ENCODE data around the gene LDHD. TPM values are rescaled to one million over a fixed set of nuclear protein-coding genes. Genes with fewer than 3 reads are reported as not detected.

Gene LDHD
- total RNA-seq, 6 donors from 2014 or later, result 7.8 to 35.6 (median 16.8) TPM

DNA sequence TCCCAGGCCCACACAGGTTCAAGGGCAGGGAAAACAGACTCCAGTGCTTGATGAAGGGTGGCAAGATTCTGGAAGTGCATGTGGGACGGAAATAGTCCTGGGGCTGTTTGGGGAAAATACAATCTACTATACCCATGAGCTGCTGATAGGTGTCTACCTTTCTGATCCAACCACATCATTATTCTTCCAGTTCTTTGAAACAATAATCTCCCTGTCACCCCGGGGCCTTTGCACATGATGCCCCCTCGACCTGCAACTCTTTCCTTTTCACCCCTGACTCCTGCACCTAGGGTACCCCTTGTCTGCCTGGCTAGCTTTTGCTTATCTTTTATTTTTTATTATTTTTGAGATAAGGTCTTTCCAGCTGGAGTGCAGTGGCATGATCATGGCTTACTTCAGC lies 45.0 kb downstream of the LDHD start:
- Histone ChIP-seq H3K4me3 (no peak overlapping the region), H3K9me3 (no peaks in the 10 kb centered on the region), H3K27ac (peak overlapping the region in 1 of 4 donors; percentile 11), H3K36me3 (no peaks in the 10 kb centered on the region), H3K27me3 (no peaks in the 10 kb centered on the region), H3K4me1 (peaks cover 26 to 56% (median 34%) of the 10 kb centered on the region in 4 donors)
- no peak for TF ChIP-seq EP300 (IDR thresholded peaks at IDR 0.05)
- TF ChIP-seq POLR2AphosphoS5 (IDR thresholded peaks at IDR 0.05), result no peak
- TF ChIP-seq, protein P1, sequence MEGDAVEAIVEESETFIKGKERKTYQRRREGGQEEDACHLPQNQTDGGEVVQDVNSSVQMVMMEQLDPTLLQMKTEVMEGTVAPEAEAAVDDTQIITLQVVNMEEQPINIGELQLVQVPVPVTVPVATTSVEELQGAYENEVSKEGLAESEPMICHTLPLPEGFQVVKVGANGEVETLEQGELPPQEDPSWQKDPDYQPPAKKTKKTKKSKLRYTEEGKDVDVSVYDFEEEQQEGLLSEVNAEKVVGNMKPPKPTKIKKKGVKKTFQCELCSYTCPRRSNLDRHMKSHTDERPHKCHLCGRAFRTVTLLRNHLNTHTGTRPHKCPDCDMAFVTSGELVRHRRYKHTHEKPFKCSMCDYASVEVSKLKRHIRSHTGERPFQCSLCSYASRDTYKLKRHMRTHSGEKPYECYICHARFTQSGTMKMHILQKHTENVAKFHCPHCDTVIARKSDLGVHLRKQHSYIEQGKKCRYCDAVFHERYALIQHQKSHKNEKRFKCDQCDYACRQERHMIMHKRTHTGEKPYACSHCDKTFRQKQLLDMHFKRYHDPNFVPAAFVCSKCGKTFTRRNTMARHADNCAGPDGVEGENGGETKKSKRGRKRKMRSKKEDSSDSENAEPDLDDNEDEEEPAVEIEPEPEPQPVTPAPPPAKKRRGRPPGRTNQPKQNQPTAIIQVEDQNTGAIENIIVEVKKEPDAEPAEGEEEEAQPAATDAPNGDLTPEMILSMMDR (IDR thresholded peaks at IDR 0.05), result no peak
- no peak for TF ChIP-seq POLR2A (IDR thresholded peaks at IDR 0.05)
- 97 to 98% methylated on average over 3 of the region's 3 CpGs for WGBS, 2 donors
- ATAC-seq (ENCODE audit: low FRiP score in 2 of 2), result no peak
- no peak for DNase-seq

DNA sequence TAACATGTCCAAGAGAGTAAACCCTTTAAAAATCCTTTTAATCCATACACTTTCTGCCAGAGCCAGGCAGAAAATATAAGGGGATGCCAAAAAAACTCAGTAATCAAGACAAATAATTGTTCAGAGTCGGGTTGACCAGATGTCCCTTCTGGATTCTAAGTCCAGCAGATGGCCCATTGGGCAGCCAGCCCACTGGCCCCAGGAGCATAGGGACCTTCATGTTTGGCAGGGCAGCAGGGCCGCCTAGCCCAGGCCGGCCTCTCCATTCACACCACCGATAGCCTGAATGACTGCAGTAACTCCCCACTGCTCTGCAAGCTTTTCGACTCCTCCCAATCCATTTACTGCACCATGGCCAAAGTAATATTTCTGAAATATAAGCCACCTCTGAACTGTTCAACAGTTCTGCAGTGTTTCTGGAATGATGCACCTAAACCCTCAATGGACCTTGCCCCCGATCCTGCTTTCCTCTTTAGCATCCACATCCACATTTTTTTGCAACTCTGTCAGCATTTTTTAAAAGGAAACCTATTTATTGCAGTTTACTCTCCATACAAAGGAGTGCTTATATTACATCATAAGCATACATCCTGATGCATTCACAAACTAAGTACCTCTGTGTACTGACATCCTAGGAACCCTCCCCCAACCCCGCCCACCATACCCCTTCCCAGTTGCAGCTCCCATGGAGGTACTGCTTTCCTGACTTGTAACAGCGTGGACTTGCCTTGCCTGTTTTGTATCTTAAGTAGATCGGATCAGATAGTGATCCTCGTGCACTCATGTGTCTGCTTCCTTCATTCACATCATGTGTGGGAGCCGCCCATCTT lies 46.4 kb downstream of the LDHD start:
- WGBS, 2 donors, result 72 to 80% methylated on average over 11 of the region's 11 CpGs
- Histone ChIP-seq H3K9me3 (no peaks in the 10 kb centered on the region), H3K27ac (no peak overlapping the region), H3K4me3 (no peak overlapping the region), H3K27me3 (no peaks in the 10 kb centered on the region), H3K36me3 (no peaks in the 10 kb centered on the region), H3K4me1 (peaks cover 18 to 52% (median 32%) of the 10 kb centered on the region in 4 donors)
- TF ChIP-seq, protein P1 (IDR thresholded peaks at IDR 0.05), result no peak
- TF ChIP-seq POLR2A (IDR thresholded peaks at IDR 0.05) (no peak), POLR2AphosphoS5 (IDR thresholded peaks at IDR 0.05) (no peak), EP300 (IDR thresholded peaks at IDR 0.05) (no peak)
- DNase-seq, result peak in 1 of 2 donors; percentile 49
- ATAC-seq (ENCODE audit: low FRiP score in 2 of 2), result no peak

- no peaks in the 10 kb centered on the region for H3K27me3 ChIP-seq
- ATAC-seq (ENCODE audit: low FRiP score in 2 of 2), result no peak
- no peak overlapping the region for H3K27ac ChIP-seq
- TF ChIP-seq, protein P1 (IDR thresholded peaks at IDR 0.05), result no peak
- TF ChIP-seq POLR2A (IDR thresholded peaks at IDR 0.05), result no peak
- no peak for TF ChIP-seq POLR2AphosphoS5 (IDR thresholded peaks at IDR 0.05)
- no peak for TF ChIP-seq EP300 (IDR thresholded peaks at IDR 0.05)
- no peaks in the 10 kb centered on the region for H3K36me3 ChIP-seq
- no peak for DNase-seq
- H3K9me3 ChIP-seq, result no peaks in the 10 kb centered on the region
- H3K4me3 ChIP-seq, result no peak overlapping the region
- H3K4me1 ChIP-seq, result peaks cover 21 to 52% (median 41%) of the 10 kb centered on the region in 4 donors
- 74 to 84% methylated on average over 10 of the region's 10 CpGs for WGBS, 2 donors
These were observed 48.2 kb downstream of the LDHD start for GRCh38 chr16:75068085-75069031.

DNA sequence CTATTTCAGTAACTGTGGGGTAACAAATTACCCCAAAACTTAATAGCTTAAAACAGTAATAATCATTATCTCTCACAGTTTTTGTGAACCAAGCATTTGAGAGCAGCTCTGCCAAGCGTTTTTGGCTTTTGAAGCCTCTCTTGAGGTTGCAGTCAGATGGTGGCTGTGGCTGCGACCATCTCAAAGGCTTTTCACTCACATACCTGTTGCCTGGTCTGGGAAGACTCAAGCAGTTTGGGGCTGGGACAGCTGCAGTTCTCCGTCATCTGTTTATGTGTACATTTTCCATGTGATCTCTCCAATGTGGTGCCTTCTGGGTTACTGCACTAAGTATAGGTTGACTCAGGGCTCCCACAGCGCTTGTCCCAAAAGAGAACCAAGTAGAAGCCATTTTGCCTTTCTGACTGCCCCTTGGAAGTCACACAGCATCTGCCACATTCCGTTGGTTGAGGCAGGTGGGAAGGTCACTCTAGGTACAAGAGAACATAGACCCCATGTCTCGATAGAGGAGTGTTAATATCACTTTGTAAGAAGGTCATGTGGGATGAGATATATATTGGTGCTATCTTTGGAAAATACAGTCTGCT lies 49.6 kb downstream of the LDHD start:
- Histone ChIP-seq H3K27ac (peak overlapping the region in 1 of 4 donors; percentile 19), H3K27me3 (no peaks in the 10 kb centered on the region), H3K9me3 (no peaks in the 10 kb centered on the region), H3K36me3 (no peaks in the 10 kb centered on the region), H3K4me1 (peaks cover 31 to 59% (median 51%) of the 10 kb centered on the region in 4 donors), H3K4me3 (no peak overlapping the region)
- ATAC-seq (ENCODE audit: low FRiP score in 2 of 2) (no peak), DNase-seq (no peak)
- TF ChIP-seq POLR2AphosphoS5 (IDR thresholded peaks at IDR 0.05), result no peak
- no peak for TF ChIP-seq POLR2A (IDR thresholded peaks at IDR 0.05)
- no peak for TF ChIP-seq EP300 (IDR thresholded peaks at IDR 0.05)
- TF ChIP-seq, protein P1 (IDR thresholded peaks at IDR 0.05), result no peak
- WGBS, 2 donors, result 86 to 91% methylated on average over 5 to 6 of the region's 6 CpGs

Measured in upper lobe of left lung (tissue), 6 donors.